Activated CD4-positive, alpha-beta T cell treated with anti-CD3 and anti-CD28 coated beads, Interleukin-2, Interleukin-6, amounts not matched to agents 100 ng/mL and 50 ng/mL, durations not matched to agents 16 hours and 8 hours (primary cell): ENCODE results near the gene CPT2.
A peak's percentile ranks its signal among the peaks of the same experiment; 100 is the strongest.

Experiments used
- DNase-seq: peaks from one replicate; pipeline ENCODE4 v3.0.0-alpha.2; 2020

The CPT2 gene

GRCh38 chr1:53220171-53220961 lies 23.7 kb downstream of the CPT2 start, which contains the start of gene CZIB:
TSS of gene CZIB (minus strand) at chr1:53220634. CDS start at chr1:53220575, 59 bp downstream.
- DNase-seq = peak; percentile 97

GRCh38 chr1:53220962-53221286 lies 24.3 kb downstream of the CPT2 start:
- no peak for DNase-seq

GRCh38 chr1:53237638-53238037 lies 41.0 kb downstream of the CPT2 start:
- DNase-seq = no peak

GRCh38 chr1:53238197-53239155 lies 41.9 kb downstream of the CPT2 start, which contains the start of gene MAGOH:
TSS of gene MAGOH (minus strand) at chr1:53238518. CDS start at chr1:53238448, 70 bp downstream.
- DNase-seq = peak; percentile 97

- no peak for DNase-seq
Measured at GRCh38 chr1:53241828-53242227, 45.2 kb downstream of the CPT2 start.

GRCh38 chr1:53242381-53242780 lies 45.8 kb downstream of the CPT2 start:
- no peak for DNase-seq

- no peak for DNase-seq
Measured at GRCh38 chr1:53244141-53244540, 47.5 kb downstream of the CPT2 start.

GRCh38 chr1:53246261-53247134 lies 49.9 kb downstream of the CPT2 start:
- no peak for DNase-seq

GRCh38 chr1:53249706-53250105 lies 53.1 kb downstream of the CPT2 start:
- DNase-seq = no peak

GRCh38 chr1:53250325-53250724 lies 53.7 kb downstream of the CPT2 start:
- DNase-seq = no peak

- no peak for DNase-seq
Measured at GRCh38 chr1:53254011-53254640, 57.5 kb downstream of the CPT2 start.

- no peak for DNase-seq
Measured at GRCh38 chr1:53255031-53255430, 58.4 kb downstream of the CPT2 start.

- no peak for DNase-seq
Measured at GRCh38 chr1:53256511-53257453, 60.2 kb downstream of the CPT2 start.

- DNase-seq = no peak
Measured at GRCh38 chr1:53257454-53258081, 60.9 kb downstream of the CPT2 start.

GRCh38 chr1:53258216-53258615 lies 61.6 kb downstream of the CPT2 start:
- DNase-seq = no peak

- no peak for DNase-seq
Measured at GRCh38 chr1:53259932-53260331, 63.3 kb downstream of the CPT2 start.

- no peak for DNase-seq
Measured at GRCh38 chr1:53260631-53261247, 64.1 kb downstream of the CPT2 start.

- no peak for DNase-seq
Measured at GRCh38 chr1:53262000-53262399, 65.4 kb downstream of the CPT2 start.
